Endothelial cell of umbilical vein (primary cell): ENCODE data around the gene CNPY1. TPM values are rescaled to one million over a fixed set of nuclear protein-coding genes. Genes with fewer than 3 reads are reported as not detected.

Experiments used
- BruUV-seq: library from RNA; stranded (reverse); fragments of 400-500 nt; replicated peaks from 2 replicates; lab custom pipeline; 2021; lab: Mats Ljungman, UMichigan
- CTCF ChIA-PET: fragments of 300-600, 350-600 bp; sonication (Branson Sonifier 250); formaldehyde crosslinking; loops from one replicate; lab custom pipeline; 2021; ENCODE audit warnings: antibody characterized with exemption, inconsistent platforms; lab: Charles Lee
- POLR2A ChIA-PET: fragments of 300-600, 350-600 bp; sonication (Branson Sonifier 250); formaldehyde crosslinking; loops from one replicate; lab custom pipeline; 2021; ENCODE audit warnings: antibody characterized with exemption, inconsistent platforms; lab: Charles Lee
- DNase-seq: peaks from one replicate; pipeline ENCODE4 v3.0.0-alpha.2; 2011; ENCODE audit warnings: low read depth, low spot score
- FAIRE-seq: peaks from 2 replicates; lab custom pipeline; 2011; peaks lifted over from hg19 to GRCh38; lab: Jason Lieb, UNC
- H2AFZ ChIP-seq: 2 replicates; pipeline ENCODE4 v1.6.0; 2012; ENCODE audit warnings: low read depth, low read length, control low read depth, inconsistent platforms
- H3K27ac ChIP-seq: 2 replicates; pipeline ENCODE4 v1.5.1; 2011; ENCODE audit warnings: low read depth, mild to moderate bottlenecking, control low read depth, low read length, moderate library complexity; ENCODE audit not compliant: insufficient read depth
- H3K27me3 ChIP-seq, 2 experiments: 2 replicates each; pipeline versions ENCODE4 v1.6.0 to v1.6.1; 2011; ENCODE audit warnings: low read length in 2 of 2, mixed read lengths in 1 of 2; ENCODE audit not compliant: control insufficient read depth in 2 of 2, insufficient read depth in 2 of 2
- H3K36me3 ChIP-seq, 2 experiments: 2 replicates in 1 of 2; 3 replicates in 1 of 2; pipeline ENCODE4 v1.5.1; 2011; ENCODE audit warnings: low read length in 2 of 2, mild to moderate bottlenecking in 1 of 2, moderate library complexity in 1 of 2; ENCODE audit not compliant: control insufficient read depth in 2 of 2, insufficient read depth in 2 of 2; ENCODE audit errors: extremely low read depth in 1 of 2
- H3K4me1 ChIP-seq: 3 replicates; pipeline ENCODE4 v1.5.1; 2011; ENCODE audit warnings: mild to moderate bottlenecking, low read length; ENCODE audit not compliant: control insufficient read depth, insufficient read depth; ENCODE audit errors: extremely low read depth
- H3K4me2 ChIP-seq: 2 replicates; pipeline ENCODE4 v1.6.1; 2011; ENCODE audit warnings: low read length, control low read depth, mixed read lengths; ENCODE audit not compliant: insufficient read depth
- H3K4me3 ChIP-seq, 3 experiments: fragments of 200-600 bp in 1 of 3; sonication (generic), shearing (Covaris generic) in 1 of 3; replicated peaks in 1 of 3; 2 replicates each; pipeline ENCODE4 v1.5.1; 2011 to 2016; ENCODE audit warnings: control low read depth in 3 of 3, low read length in 3 of 3, mild to moderate bottlenecking in 2 of 3, inconsistent platforms in 1 of 3, low read depth in 1 of 3, moderate library complexity in 1 of 3; ENCODE audit not compliant: insufficient read depth in 1 of 3
- H3K79me2 ChIP-seq: 2 replicates; pipeline ENCODE4 v1.6.0; 2012; ENCODE audit warnings: low read length, inconsistent platforms; ENCODE audit not compliant: control insufficient read depth, insufficient read depth
- H3K9ac ChIP-seq: replicated peaks from 2 replicates; pipeline ENCODE3; 2011; ENCODE audit warnings: low read length, control low read depth; ENCODE audit not compliant: insufficient read depth; ENCODE audit errors: extremely low read depth
- H3K9me1 ChIP-seq: replicated peaks from 3 replicates; pipeline ENCODE4 v1.6.0; 2011; ENCODE audit warnings: mild to moderate bottlenecking, low read length; ENCODE audit not compliant: control insufficient read depth, insufficient read depth; ENCODE audit errors: extremely low read depth
- H3K9me3 ChIP-seq: replicated peaks from 2 replicates; pipeline ENCODE4 v1.5.1; 2012; ENCODE audit warnings: low read length, inconsistent platforms; ENCODE audit not compliant: control insufficient read depth, insufficient read depth
- H4K20me1 ChIP-seq: replicated peaks from 2 replicates; pipeline ENCODE3; 2011; ENCODE audit warnings: mild to moderate bottlenecking, low read length; ENCODE audit not compliant: control insufficient read depth, insufficient read depth; ENCODE audit errors: extremely low read depth
- EZH2 ChIP-seq: IDR thresholded peaks from 2 replicates; pipeline ENCODE4 v1.6.1; 2012; ENCODE audit warnings: borderline replicate concordance, low read depth, mild to moderate bottlenecking, moderate library complexity, low read length, inconsistent platforms; ENCODE audit not compliant: severe bottlenecking
- FOS ChIP-seq: IDR thresholded peaks from 2 replicates; pipeline ENCODE4 v1.6.1; 2011; ENCODE audit warnings: mild to moderate bottlenecking, low read length, moderate library complexity, borderline replicate concordance; ENCODE audit not compliant: insufficient read depth
- GATA2 ChIP-seq: IDR thresholded peaks from 2 replicates; pipeline ENCODE4 v1.7.0; 2011; ENCODE audit warnings: low read depth, mild to moderate bottlenecking, moderate library complexity, mixed read lengths, low read length; ENCODE audit not compliant: insufficient read length, insufficient read depth
- JUN ChIP-seq: IDR thresholded peaks from 2 replicates; pipeline ENCODE4 v1.6.1; 2011; ENCODE audit warnings: borderline replicate concordance, low read depth; ENCODE audit not compliant: insufficient read length, insufficient read depth
- MYC ChIP-seq: IDR thresholded peaks from one replicate; pipeline ENCODE4 v1.6.1; 2011; ENCODE audit warnings: mild to moderate bottlenecking, low read depth, low read length
- POLR2A ChIP-seq: IDR thresholded peaks from 2 replicates; pipeline ENCODE4 v1.6.1; 2012; ENCODE audit warnings: low read depth, mild to moderate bottlenecking, control low read depth, low read length
- POLR2AphosphoS5 ChIP-seq: IDR thresholded peaks from 2 replicates; pipeline ENCODE4 v1.6.1; 2012; ENCODE audit warnings: low read depth, mild to moderate bottlenecking, control low read depth, low read length, moderate library complexity; ENCODE audit not compliant: insufficient read depth
- dilution Hi-C: fragments of 300-500 bp; cut with MboI; formaldehyde crosslinking; loops from one replicate; pipeline ENCODE4 v1.15.0; 2019; ENCODE audit warnings: low sequenced_read_pairs; ENCODE audit not compliant: extremely low pct_ligation_motif_present
- intact Hi-C: fragments of 100-400 bp; cut with micrococcal nuclease; formaldehyde crosslinking; loops from one replicate; pipeline ENCODE4 v1.10.0; 2022
- polyA plus RNA-seq, 4 experiments: library from polyadenylated mRNA; depleted of rRNA in 3 of 4; stranded (reverse) in 3 of 4; unstranded in 1 of 4; fragments of >200 nt; gene quantifications; 2 replicates each; pipeline versions ENCODE4 v1.2.1 to v1.2.3, GENCODE V29; 2011 to 2012; ENCODE audit warnings: missing spikeins in 1 of 4
- total RNA-seq: library from RNA; stranded (reverse); gene quantifications from 2 replicates; pipeline ENCODE4 v1.2.3, GENCODE V29; 2021
- TF ChIP-seq, protein P1 (sequence below): IDR thresholded peaks from 2 replicates; pipeline ENCODE4 v1.6.1; 2011; ENCODE audit not compliant: insufficient read depth, insufficient read length
- TF ChIP-seq, protein P2 (sequence below), 2 donors: IDR thresholded peaks; 1 replicate in 1 of 2; 2 replicates in 1 of 2; pipeline ENCODE4 v1.5.1; 2011; ENCODE audit warnings: low read length in 2 of 2, mild to moderate bottlenecking in 2 of 2, moderate library complexity in 2 of 2, control low read depth in 1 of 2, inconsistent platforms in 1 of 2, low read depth in 1 of 2; ENCODE audit not compliant: insufficient read depth in 1 of 2; ENCODE audit errors: extremely low read depth in 1 of 2

CNPY1 gene
- total and polyA plus RNA-seq, 2 donors (not counting 3 experiments of a cell fraction or from before 2014, with no cell fraction given) = not detected

DNA sequence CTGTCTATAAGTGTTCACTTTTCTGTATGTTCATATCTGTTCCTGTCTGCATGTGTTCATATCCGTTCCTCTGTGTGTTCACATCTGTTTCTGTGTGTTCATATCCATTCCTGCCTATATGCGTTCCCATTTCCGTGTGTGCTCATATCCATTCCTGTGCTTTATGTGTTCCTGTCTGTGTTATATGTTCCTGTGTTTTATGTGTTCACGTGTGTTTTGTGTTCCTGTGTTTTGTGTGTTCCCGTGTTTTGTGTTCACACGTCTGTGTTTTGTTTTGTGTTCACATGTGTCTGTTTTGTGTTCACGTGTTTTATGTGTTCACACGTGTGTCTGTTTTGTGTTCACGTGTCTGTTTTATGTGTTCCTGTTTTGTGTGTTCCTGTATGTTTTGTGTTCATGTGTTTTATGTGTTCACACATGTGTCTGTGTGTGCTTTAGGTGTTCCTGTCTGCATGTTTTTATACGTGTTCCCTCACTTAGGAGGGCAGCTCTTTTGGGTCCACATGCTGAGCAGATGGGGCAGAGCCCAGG lies 42.2 kb upstream of the CNPY1 start:
- Histone ChIP-seq H4K20me1 (no peaks in the 10 kb centered on the region), H3K27ac (no peak overlapping the region), H2AFZ (no peak overlapping the region), H3K4me1 (no peaks in the 10 kb centered on the region), H3K9me3 (no peaks in the 10 kb centered on the region), H3K9me1 (no peaks in the 10 kb centered on the region), H3K36me3 (no peaks in the 10 kb centered on the region), H3K79me2 (no peaks in the 10 kb centered on the region), H3K4me2 (no peak overlapping the region), H3K9ac (no peak overlapping the region), H3K27me3 (no peaks in the 10 kb centered on the region), H3K4me3 (no peak overlapping the region)
- TF ChIP-seq, protein P1, sequence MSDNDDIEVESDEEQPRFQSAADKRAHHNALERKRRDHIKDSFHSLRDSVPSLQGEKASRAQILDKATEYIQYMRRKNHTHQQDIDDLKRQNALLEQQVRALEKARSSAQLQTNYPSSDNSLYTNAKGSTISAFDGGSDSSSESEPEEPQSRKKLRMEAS = no peak
- TF ChIP-seq GATA2 = no peak
- DNase-seq = no peak
- no peak for FAIRE-seq
- ChIA-PET POLR2A (no interaction called here), CTCF (interaction anchor here (0.7 to 2.4 kb wide), 2 partner anchors 10 kb away, joined by 3 to 11 read pairs; no protein-coding TSS in a partner anchor)
- BruUV-seq = no TSS peak
- intact Hi-C loops (no loop called here), dilution Hi-C loops (no loop called here)

DNA sequence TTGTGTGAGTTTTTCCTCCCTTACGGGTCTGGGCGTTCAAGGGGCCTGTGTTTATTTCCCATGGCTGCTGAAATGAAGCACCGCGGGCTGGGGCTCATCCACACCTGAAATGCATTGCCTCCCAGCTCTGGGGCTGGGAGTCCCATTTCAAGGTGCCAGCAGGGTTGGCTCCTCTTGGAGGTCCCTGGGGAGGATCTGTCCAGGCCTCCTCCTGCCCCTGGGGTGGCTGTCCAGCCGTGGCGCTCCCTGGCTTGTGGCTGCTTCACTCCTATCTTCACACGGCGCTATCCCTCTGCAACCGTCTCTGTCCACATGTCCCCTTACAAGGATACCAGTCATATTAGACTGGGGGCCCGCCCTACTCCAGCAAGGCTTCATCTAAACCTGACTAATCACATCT lies 41.1 kb upstream of the CNPY1 start:
- dilution Hi-C loops = no loop called here
- no peaks in the 10 kb centered on the region for H3K79me2 ChIP-seq
- ChIA-PET POLR2A (no interaction called here), CTCF (interaction anchor here (2.2 kb wide), 1 partner anchor 12 kb away, joined by 19 read pairs; no protein-coding TSS in a partner anchor)
- no peak for FAIRE-seq
- H2AFZ ChIP-seq = no peak overlapping the region
- no peak overlapping the region for H3K9ac ChIP-seq
- H3K4me3 ChIP-seq = no peak overlapping the region
- H4K20me1 ChIP-seq = no peaks in the 10 kb centered on the region
- no peak for TF ChIP-seq GATA2
- TF ChIP-seq, protein P2, sequence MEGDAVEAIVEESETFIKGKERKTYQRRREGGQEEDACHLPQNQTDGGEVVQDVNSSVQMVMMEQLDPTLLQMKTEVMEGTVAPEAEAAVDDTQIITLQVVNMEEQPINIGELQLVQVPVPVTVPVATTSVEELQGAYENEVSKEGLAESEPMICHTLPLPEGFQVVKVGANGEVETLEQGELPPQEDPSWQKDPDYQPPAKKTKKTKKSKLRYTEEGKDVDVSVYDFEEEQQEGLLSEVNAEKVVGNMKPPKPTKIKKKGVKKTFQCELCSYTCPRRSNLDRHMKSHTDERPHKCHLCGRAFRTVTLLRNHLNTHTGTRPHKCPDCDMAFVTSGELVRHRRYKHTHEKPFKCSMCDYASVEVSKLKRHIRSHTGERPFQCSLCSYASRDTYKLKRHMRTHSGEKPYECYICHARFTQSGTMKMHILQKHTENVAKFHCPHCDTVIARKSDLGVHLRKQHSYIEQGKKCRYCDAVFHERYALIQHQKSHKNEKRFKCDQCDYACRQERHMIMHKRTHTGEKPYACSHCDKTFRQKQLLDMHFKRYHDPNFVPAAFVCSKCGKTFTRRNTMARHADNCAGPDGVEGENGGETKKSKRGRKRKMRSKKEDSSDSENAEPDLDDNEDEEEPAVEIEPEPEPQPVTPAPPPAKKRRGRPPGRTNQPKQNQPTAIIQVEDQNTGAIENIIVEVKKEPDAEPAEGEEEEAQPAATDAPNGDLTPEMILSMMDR (IDR thresholded peaks at IDR 0.05; ENCODE audit: extremely low read depth in 1 of 2, insufficient read depth in 1 of 2, low read depth in 1 of 2, low read length in 2 of 2) = no peak
- TF ChIP-seq, protein P1 = no peak
- no peak for TF ChIP-seq EZH2
- no peak for TF ChIP-seq FOS
- TF ChIP-seq JUN = no peak
- no peak for TF ChIP-seq POLR2A
- TF ChIP-seq MYC = no peak
- no peak for TF ChIP-seq POLR2AphosphoS5
- H3K27me3 ChIP-seq = no peaks in the 10 kb centered on the region
- H3K9me1 ChIP-seq = no peaks in the 10 kb centered on the region
- H3K36me3 ChIP-seq = no peaks in the 10 kb centered on the region
- BruUV-seq = no TSS peak
- no peak overlapping the region for H3K4me2 ChIP-seq
- no peak overlapping the region for H3K27ac ChIP-seq
- DNase-seq = no peak
- intact Hi-C loops = no loop called here
- H3K4me1 ChIP-seq = no peaks in the 10 kb centered on the region
- H3K9me3 ChIP-seq = no peaks in the 10 kb centered on the region
